Liver (tissue), 9 donors: ENCODE results near the gene KCNJ3. TPM values are rescaled to one million over a fixed set of nuclear protein-coding genes. Genes with fewer than 3 reads are reported as not detected.
A peak's percentile ranks its signal among the peaks of the same experiment; 100 is the strongest.

Experiments
- DNase-seq: peaks from one replicate; pipeline ENCODE4 v3.0.0-alpha.2; 2017; ENCODE audit warnings: low spot score
- H3K27ac ChIP-seq, 2 donors: one replicate each; pipeline ENCODE4 v1.7.0; 2013; ENCODE audit warnings: inconsistent platforms in 2 of 2, low read length in 2 of 2, control low read depth in 1 of 2, low read depth in 1 of 2, mild to moderate bottlenecking in 1 of 2
- H3K27me3 ChIP-seq, 4 donors: one replicate each; pipeline versions ENCODE4 v1.6.1 to v1.7.0; 2013; ENCODE audit warnings: low read length in 3 of 4, inconsistent platforms in 1 of 4, mild to moderate bottlenecking in 1 of 4, moderate library complexity in 1 of 4; ENCODE audit not compliant: control insufficient read depth in 4 of 4, insufficient read depth in 4 of 4
- H3K36me3 ChIP-seq, 4 donors: one replicate each; pipeline versions ENCODE4 v1.6.1 to v1.7.0; 2013; ENCODE audit warnings: low read length in 3 of 4, mild to moderate bottlenecking in 3 of 4, low read depth in 1 of 4, moderate library complexity in 1 of 4; ENCODE audit not compliant: control insufficient read depth in 4 of 4, insufficient read depth in 3 of 4
- H3K4me1 ChIP-seq, 4 donors: one replicate each; pipeline versions ENCODE4 v1.6.1 to v1.7.0; 2013; ENCODE audit warnings: low read length in 3 of 4, mild to moderate bottlenecking in 3 of 4, moderate library complexity in 1 of 4; ENCODE audit not compliant: control insufficient read depth in 4 of 4, insufficient read depth in 4 of 4
- H3K4me3 ChIP-seq, 3 donors: one replicate each; pipeline versions ENCODE4 v1.6.1 to v1.7.0; 2013; ENCODE audit warnings: low read length in 3 of 3, control low read depth in 1 of 3, low read depth in 1 of 3, mild to moderate bottlenecking in 1 of 3
- H3K9ac ChIP-seq, 2 donors: one replicate each; pipeline ENCODE4 v1.7.0; 2013; ENCODE audit warnings: low read length in 2 of 2, mild to moderate bottlenecking in 2 of 2, moderate library complexity in 2 of 2, control low read depth in 1 of 2, low read depth in 1 of 2
- H3K9me3 ChIP-seq, 4 donors: one replicate each; pipeline versions ENCODE4 v1.6.1 to v1.7.0; 2013; ENCODE audit warnings: low read length in 3 of 4; ENCODE audit not compliant: control insufficient read depth in 4 of 4
- EGR1 ChIP-seq, 2 donors: IDR thresholded peaks; 2 replicates each; pipeline ENCODE4 v1.6.1; 2016 to 2018; ENCODE audit warnings: antibody characterized with exemption in 2 of 2, low read depth in 2 of 2
- FOXA1 ChIP-seq: IDR thresholded peaks from 2 replicates; pipeline ENCODE4 v1.6.1; 2016; ENCODE audit warnings: antibody characterized with exemption
- FOXA2 ChIP-seq: IDR thresholded peaks from 2 replicates; pipeline ENCODE4 v1.6.1; 2016; ENCODE audit warnings: antibody characterized with exemption
- GABPA ChIP-seq, 2 donors: IDR thresholded peaks in 1 of 2; conservative IDR thresholded peaks in 1 of 2; 2 replicates each; pipeline ENCODE4 v1.6.1; 2016; ENCODE audit warnings: antibody characterized with exemption in 2 of 2, mild to moderate bottlenecking in 1 of 2, moderate library complexity in 1 of 2
- HNF4A ChIP-seq, 2 donors: conservative IDR thresholded peaks; 2 replicates each; pipeline ENCODE4 v1.6.1; 2016; ENCODE audit warnings: antibody characterized with exemption in 2 of 2, mild to moderate bottlenecking in 2 of 2
- HNF4G ChIP-seq: IDR thresholded peaks from 2 replicates; pipeline ENCODE4 v1.6.1; 2016; ENCODE audit warnings: antibody characterized with exemption
- JUND ChIP-seq, 2 donors: IDR thresholded peaks; 2 replicates each; pipeline ENCODE4 v1.6.1; 2016; ENCODE audit warnings: antibody characterized with exemption in 2 of 2
- NR2F2 ChIP-seq: IDR thresholded peaks from 2 replicates; pipeline ENCODE4 v1.6.1; 2016; ENCODE audit warnings: antibody characterized with exemption
- RAD21 ChIP-seq, 2 donors: IDR thresholded peaks; 2 replicates each; pipeline ENCODE4 v1.6.1; 2016; ENCODE audit warnings: antibody characterized with exemption in 2 of 2, mild to moderate bottlenecking in 2 of 2
- RXRA ChIP-seq, 2 donors: IDR thresholded peaks; 2 replicates each; pipeline ENCODE4 v1.6.1; 2017 to 2018; ENCODE audit warnings: antibody characterized with exemption in 2 of 2, mild to moderate bottlenecking in 1 of 2
- SP1 ChIP-seq: IDR thresholded peaks from 2 replicates; pipeline ENCODE4 v1.6.1; 2018; ENCODE audit warnings: antibody characterized with exemption, mild to moderate bottlenecking
- TAF1 ChIP-seq: conservative IDR thresholded peaks from 2 replicates; pipeline ENCODE4 v1.6.1; 2016; ENCODE audit warnings: antibody characterized with exemption, mild to moderate bottlenecking
- YY1 ChIP-seq: IDR thresholded peaks from 2 replicates; pipeline ENCODE4 v1.6.1; 2016; ENCODE audit warnings: antibody characterized with exemption, mild to moderate bottlenecking
- WGBS: extraction: QIAGEN DNeasy Blood & Tissue Kit; methylation state at CpG from one replicate; pipeline ENCODE4 v1.1.7; 2013; 5-methylcytosine and 5-hydroxymethylcytosine counted together
- polyA plus RNA-seq, 2 donors: library from polyadenylated mRNA; stranded (reverse) in 1 of 2; unstranded in 1 of 2; fragments of 200-250 nt in 1 of 2; fragments of >200 nt in 1 of 2; fragmentation: Nextera tagmentation in 1 of 2; extraction: Ambion mirVana in 1 of 2; gene quantifications; one replicate each; pipeline versions ENCODE4 v1.2.1 to v1.2.3, GENCODE V29; 2013 to 2015
- total RNA-seq, 2 donors: library from RNA; depleted of rRNA; stranded (reverse); fragments of >200 nt; gene quantifications; one replicate each; pipeline ENCODE4 v1.2.3, GENCODE V29; 2014
- TF ChIP-seq, protein P1 (sequence below): fragments of 150-350 bp; IDR thresholded peaks from 2 replicates; pipeline ENCODE4 v1.5.1; 2017; ENCODE audit warnings: improper control_type of control experiment, low read depth, low read length; ENCODE audit not compliant: missing input control
- TF ChIP-seq, protein P2 (sequence below): IDR thresholded peaks from 2 replicates; pipeline ENCODE4 v1.6.1; 2016; ENCODE audit warnings: antibody characterized with exemption
- TF ChIP-seq, protein P3 (sequence below): IDR thresholded peaks from 2 replicates; pipeline ENCODE4 v1.6.1; 2016; ENCODE audit warnings: antibody characterized with exemption
- TF ChIP-seq, protein P4 (sequence below): IDR thresholded peaks from 2 replicates; pipeline ENCODE4 v1.6.1; 2016; ENCODE audit warnings: antibody characterized with exemption, mild to moderate bottlenecking
- TF ChIP-seq, protein P5 (sequence below): IDR thresholded peaks from 2 replicates; pipeline ENCODE4 v1.6.1; 2016; ENCODE audit warnings: antibody characterized with exemption
- donor health status: healthy.
- donor health status: healthy.
- donor health status: healthy.
- donor health status: healthy.
- donor health status: healthy.

The KCNJ3 gene
- total and polyA plus RNA-seq, 4 donors = 0.23 to 1.3 (median 0.43) TPM

DNA sequence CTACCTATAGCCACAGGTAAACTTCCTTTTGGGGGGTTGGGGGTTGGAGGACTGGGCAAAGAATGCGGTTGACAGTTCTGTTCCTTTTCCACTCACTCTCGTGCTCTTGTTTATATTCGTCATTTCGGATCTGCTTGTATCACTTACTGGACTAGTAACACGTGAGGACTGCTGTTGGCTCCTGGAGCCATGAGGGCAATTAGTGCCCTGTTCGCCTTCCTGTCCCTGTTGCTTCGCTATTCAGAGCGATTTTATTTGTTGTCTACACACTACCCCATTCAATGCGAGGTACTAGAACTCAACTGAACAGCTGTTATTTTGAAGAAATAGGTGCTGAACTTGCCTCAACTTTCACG lies 1.1 kb downstream of the KCNJ3 start:
- no peaks in the 10 kb centered on the region for H3K36me3 ChIP-seq
- H3K9me3 ChIP-seq = no peaks in the 10 kb centered on the region
- 14% methylated on average over 10 of the region's 10 CpGs for WGBS
- H3K27ac ChIP-seq = peak overlapping the region; percentile 65 to 66
- DNase-seq = no peak
- H3K9ac ChIP-seq = peak overlapping the region in 1 of 2 donors; percentile 43
- H3K4me1 ChIP-seq = peaks cover 0 to 58% (median 21%) of the 10 kb centered on the region in 4 donors
- no peaks in the 10 kb centered on the region for H3K27me3 ChIP-seq
- no peak for TF ChIP-seq HNF4G
- TF ChIP-seq, protein P1, sequence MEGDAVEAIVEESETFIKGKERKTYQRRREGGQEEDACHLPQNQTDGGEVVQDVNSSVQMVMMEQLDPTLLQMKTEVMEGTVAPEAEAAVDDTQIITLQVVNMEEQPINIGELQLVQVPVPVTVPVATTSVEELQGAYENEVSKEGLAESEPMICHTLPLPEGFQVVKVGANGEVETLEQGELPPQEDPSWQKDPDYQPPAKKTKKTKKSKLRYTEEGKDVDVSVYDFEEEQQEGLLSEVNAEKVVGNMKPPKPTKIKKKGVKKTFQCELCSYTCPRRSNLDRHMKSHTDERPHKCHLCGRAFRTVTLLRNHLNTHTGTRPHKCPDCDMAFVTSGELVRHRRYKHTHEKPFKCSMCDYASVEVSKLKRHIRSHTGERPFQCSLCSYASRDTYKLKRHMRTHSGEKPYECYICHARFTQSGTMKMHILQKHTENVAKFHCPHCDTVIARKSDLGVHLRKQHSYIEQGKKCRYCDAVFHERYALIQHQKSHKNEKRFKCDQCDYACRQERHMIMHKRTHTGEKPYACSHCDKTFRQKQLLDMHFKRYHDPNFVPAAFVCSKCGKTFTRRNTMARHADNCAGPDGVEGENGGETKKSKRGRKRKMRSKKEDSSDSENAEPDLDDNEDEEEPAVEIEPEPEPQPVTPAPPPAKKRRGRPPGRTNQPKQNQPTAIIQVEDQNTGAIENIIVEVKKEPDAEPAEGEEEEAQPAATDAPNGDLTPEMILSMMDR = no peak
- peak in 1 of 2 donors; percentile 31 for TF ChIP-seq RXRA (IDR thresholded peaks at IDR 0.05)
- TF ChIP-seq, protein P2, sequence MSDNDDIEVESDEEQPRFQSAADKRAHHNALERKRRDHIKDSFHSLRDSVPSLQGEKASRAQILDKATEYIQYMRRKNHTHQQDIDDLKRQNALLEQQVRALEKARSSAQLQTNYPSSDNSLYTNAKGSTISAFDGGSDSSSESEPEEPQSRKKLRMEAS = peak; percentile 59
- no peak for TF ChIP-seq NR2F2
- peak in 1 of 2 donors; percentile 23 for TF ChIP-seq RAD21 (IDR thresholded peaks at IDR 0.05)
- TF ChIP-seq FOXA1 = peak; percentile 42
- TF ChIP-seq, protein P3, sequence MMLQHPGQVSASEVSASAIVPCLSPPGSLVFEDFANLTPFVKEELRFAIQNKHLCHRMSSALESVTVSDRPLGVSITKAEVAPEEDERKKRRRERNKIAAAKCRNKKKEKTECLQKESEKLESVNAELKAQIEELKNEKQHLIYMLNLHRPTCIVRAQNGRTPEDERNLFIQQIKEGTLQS = no peak
- no peak for TF ChIP-seq SP1
- TF ChIP-seq, protein P4, sequence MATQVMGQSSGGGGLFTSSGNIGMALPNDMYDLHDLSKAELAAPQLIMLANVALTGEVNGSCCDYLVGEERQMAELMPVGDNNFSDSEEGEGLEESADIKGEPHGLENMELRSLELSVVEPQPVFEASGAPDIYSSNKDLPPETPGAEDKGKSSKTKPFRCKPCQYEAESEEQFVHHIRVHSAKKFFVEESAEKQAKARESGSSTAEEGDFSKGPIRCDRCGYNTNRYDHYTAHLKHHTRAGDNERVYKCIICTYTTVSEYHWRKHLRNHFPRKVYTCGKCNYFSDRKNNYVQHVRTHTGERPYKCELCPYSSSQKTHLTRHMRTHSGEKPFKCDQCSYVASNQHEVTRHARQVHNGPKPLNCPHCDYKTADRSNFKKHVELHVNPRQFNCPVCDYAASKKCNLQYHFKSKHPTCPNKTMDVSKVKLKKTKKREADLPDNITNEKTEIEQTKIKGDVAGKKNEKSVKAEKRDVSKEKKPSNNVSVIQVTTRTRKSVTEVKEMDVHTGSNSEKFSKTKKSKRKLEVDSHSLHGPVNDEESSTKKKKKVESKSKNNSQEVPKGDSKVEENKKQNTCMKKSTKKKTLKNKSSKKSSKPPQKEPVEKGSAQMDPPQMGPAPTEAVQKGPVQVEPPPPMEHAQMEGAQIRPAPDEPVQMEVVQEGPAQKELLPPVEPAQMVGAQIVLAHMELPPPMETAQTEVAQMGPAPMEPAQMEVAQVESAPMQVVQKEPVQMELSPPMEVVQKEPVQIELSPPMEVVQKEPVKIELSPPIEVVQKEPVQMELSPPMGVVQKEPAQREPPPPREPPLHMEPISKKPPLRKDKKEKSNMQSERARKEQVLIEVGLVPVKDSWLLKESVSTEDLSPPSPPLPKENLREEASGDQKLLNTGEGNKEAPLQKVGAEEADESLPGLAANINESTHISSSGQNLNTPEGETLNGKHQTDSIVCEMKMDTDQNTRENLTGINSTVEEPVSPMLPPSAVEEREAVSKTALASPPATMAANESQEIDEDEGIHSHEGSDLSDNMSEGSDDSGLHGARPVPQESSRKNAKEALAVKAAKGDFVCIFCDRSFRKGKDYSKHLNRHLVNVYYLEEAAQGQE = peak; percentile 52
- peak; percentile 60 for TF ChIP-seq YY1
- TF ChIP-seq GABPA (IDR thresholded peaks at IDR 0.05 in 1 of 2, conservative IDR thresholded peaks at IDR 0.05 in 1 of 2) = no peak
- no peak for TF ChIP-seq TAF1
- peak; percentile 36 for TF ChIP-seq FOXA2
- no peak for TF ChIP-seq JUND (IDR thresholded peaks at IDR 0.05)
- TF ChIP-seq, protein P5, sequence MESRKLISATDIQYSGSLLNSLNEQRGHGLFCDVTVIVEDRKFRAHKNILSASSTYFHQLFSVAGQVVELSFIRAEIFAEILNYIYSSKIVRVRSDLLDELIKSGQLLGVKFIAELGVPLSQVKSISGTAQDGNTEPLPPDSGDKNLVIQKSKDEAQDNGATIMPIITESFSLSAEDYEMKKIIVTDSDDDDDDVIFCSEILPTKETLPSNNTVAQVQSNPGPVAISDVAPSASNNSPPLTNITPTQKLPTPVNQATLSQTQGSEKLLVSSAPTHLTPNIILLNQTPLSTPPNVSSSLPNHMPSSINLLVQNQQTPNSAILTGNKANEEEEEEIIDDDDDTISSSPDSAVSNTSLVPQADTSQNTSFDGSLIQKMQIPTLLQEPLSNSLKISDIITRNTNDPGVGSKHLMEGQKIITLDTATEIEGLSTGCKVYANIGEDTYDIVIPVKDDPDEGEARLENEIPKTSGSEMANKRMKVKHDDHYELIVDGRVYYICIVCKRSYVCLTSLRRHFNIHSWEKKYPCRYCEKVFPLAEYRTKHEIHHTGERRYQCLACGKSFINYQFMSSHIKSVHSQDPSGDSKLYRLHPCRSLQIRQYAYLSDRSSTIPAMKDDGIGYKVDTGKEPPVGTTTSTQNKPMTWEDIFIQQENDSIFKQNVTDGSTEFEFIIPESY = no peak
- TF ChIP-seq HNF4A (conservative IDR thresholded peaks at IDR 0.05) = peak; percentile 40 to 62
- TF ChIP-seq EGR1 (IDR thresholded peaks at IDR 0.05; ENCODE audit: low read depth in 2 of 2) = no peak
- peak overlapping the region; percentile 87 to 90 (median 88) for H3K4me3 ChIP-seq
